ENCODE data around the gene APBB2.

The APBB2 gene

DNA sequence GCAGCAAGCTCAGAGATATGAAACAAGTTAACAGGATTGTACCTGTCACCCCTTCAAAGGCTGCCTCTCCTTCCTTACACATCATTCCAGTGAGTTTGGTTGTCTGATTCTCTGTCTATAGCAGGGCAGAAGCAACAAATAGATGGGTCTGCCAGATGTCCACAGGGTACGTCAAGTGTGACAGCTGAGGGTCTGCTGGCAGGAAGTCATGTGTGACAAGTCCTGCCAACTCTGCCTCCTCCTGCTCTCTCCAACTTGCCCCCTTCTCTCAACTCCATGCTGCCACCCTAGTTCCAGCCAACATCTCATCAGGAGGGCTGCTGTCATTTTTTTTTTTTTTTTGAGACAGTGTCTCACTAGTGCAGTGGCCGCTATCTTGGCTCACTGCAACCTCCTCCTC is 355.4 kb downstream of the APBB2 start:
- peaks cover 66% of the 10 kb centered on the region for H3K27me3 Mint-ChIP-seq
- no peak for DNase-seq

DNA sequence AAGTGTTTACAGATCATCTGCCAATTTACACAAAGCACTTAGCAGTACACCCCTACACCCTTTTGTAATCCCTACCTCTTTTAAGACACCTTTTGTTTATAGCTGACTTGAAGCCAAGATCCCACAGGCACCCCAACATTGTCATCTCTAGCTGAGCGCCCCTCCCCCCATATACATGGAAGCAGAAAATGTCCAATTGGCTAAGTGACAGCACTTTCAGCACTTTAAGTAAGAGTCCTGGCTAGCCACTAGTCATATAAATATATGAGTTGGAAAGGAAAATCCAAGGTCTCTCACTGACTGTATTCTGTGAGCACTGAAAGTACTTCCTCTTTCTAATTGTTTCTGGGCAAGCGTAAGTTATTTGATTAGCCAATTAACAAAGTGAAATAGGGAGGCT is 356.4 kb downstream of the APBB2 start:
- H3K4me1 Mint-ChIP-seq, result peaks cover 16% of the 10 kb centered on the region
- H3K27me3 Mint-ChIP-seq, result peaks cover 76% of the 10 kb centered on the region
- H3K27ac Mint-ChIP-seq, result no peak overlapping the region
- DNase-seq (no peak), ATAC-seq (no peak)
- H3K4me3 Mint-ChIP-seq, result no peak overlapping the region
- no peaks in the 10 kb centered on the region for H3K9me3 Mint-ChIP-seq

More for the DNA sequence above, 355.4 kb downstream of the APBB2 start:
- Mint-ChIP-seq H3K4me1 (peaks cover 16% of the 10 kb centered on the region), H3K27ac (no peak overlapping the region), H3K9me3 (no peaks in the 10 kb centered on the region), H3K4me3 (no peak overlapping the region)
- ATAC-seq, result no peak

- DNase-seq (peak; percentile 50 to 56), ATAC-seq (peak; percentile 95)
- peaks cover 83% of the 10 kb centered on the region for H3K27me3 Mint-ChIP-seq
- peak overlapping the region; percentile 78 to 86 for H3K4me3 Mint-ChIP-seq
- H3K27ac Mint-ChIP-seq, result no peak overlapping the region
- no peaks in the 10 kb centered on the region for H3K9me3 Mint-ChIP-seq
- peaks cover 16% of the 10 kb centered on the region for H3K4me1 Mint-ChIP-seq
Observed at GRCh38 chr4:40856840-40857362, 357.4 kb downstream of the APBB2 start.

DNA sequence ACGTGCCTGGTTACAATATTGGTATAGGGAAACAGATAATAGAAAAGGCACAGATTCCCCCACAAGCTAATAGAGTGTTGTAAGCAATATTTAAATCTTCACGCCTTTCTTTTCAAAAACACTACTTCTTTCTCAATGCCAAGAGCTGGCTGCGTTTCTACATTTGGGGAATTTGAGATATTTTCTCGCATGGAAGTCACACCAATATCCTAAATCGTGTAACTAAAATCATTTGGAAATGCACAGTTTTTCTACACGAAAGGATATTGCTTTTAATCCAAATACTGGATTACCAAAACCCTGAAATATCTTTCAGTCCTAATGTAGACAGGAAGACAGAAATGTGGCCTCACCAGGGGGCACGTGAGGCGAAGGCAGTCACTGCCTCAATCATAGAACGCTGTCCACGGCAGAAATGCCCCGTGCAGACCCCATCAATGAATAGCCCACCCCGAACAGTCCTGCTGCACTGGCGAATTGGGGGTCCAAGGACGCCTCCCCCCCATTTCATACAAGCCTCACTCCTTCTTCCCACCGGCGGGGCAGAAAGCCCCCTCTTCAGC is 358.0 kb downstream of the APBB2 start:
- H3K27me3 Mint-ChIP-seq, result peaks cover 83% of the 10 kb centered on the region
- DNase-seq (no peak), ATAC-seq (peak; percentile 10)
- peaks cover 16% of the 10 kb centered on the region for H3K4me1 Mint-ChIP-seq
- peak overlapping the region; percentile 78 to 86 for H3K4me3 Mint-ChIP-seq
- no peaks in the 10 kb centered on the region for H3K9me3 Mint-ChIP-seq
- no peak overlapping the region for H3K27ac Mint-ChIP-seq

- peaks cover 44% of the 10 kb centered on the region for H3K27me3 Mint-ChIP-seq
- no peak overlapping the region for H3K4me3 Mint-ChIP-seq
- H3K4me1 Mint-ChIP-seq, result no peaks in the 10 kb centered on the region
- H3K9me3 Mint-ChIP-seq, result no peaks in the 10 kb centered on the region
- DNase-seq, result no peak
- no peak overlapping the region for H3K27ac Mint-ChIP-seq
- ATAC-seq, result no peak
Observed at GRCh38 chr4:40850496-40850895, 363.8 kb downstream of the APBB2 start.

DNA sequence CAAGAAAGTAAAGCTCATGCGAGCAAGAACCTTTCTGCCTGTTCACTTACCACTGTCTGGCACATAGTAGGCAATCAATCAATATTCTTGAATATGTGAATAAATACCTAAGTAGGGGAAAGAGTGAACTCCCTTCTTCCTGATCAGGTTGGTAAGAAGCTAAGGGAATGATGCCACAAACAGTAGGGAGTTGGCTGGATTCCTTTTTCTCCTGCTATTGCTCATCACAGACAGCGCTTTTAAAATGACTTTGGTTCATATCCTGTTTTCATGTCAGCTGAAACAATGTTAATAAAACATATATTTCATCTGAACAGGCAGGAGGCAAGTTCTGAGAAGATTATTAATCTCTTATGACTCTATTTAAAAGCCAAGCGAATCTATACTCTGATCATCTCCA is 365.4 kb downstream of the APBB2 start:
- ATAC-seq, result no peak
- Mint-ChIP-seq H3K9me3 (no peaks in the 10 kb centered on the region), H3K4me1 (no peaks in the 10 kb centered on the region), H3K27me3 (peaks cover 29% of the 10 kb centered on the region), H3K27ac (no peak overlapping the region), H3K4me3 (no peak overlapping the region)
- DNase-seq, result no peak

- Mint-ChIP-seq H3K9me3 (no peaks in the 10 kb centered on the region), H3K4me1 (no peaks in the 10 kb centered on the region), H3K4me3 (no peak overlapping the region), H3K27ac (no peak overlapping the region), H3K27me3 (peaks cover 24% of the 10 kb centered on the region)
- no peak for ATAC-seq
- DNase-seq, result no peak
Observed at GRCh38 chr4:40848251-40848650, 366.1 kb downstream of the APBB2 start.

- no peak for DNase-seq
- Mint-ChIP-seq H3K27ac (no peak overlapping the region), H3K27me3 (peaks cover 27% of the 10 kb centered on the region), H3K4me1 (no peaks in the 10 kb centered on the region), H3K4me3 (no peak overlapping the region), H3K9me3 (no peaks in the 10 kb centered on the region)
- no peak for ATAC-seq
Observed at GRCh38 chr4:40846532-40846931, 367.8 kb downstream of the APBB2 start.

DNA sequence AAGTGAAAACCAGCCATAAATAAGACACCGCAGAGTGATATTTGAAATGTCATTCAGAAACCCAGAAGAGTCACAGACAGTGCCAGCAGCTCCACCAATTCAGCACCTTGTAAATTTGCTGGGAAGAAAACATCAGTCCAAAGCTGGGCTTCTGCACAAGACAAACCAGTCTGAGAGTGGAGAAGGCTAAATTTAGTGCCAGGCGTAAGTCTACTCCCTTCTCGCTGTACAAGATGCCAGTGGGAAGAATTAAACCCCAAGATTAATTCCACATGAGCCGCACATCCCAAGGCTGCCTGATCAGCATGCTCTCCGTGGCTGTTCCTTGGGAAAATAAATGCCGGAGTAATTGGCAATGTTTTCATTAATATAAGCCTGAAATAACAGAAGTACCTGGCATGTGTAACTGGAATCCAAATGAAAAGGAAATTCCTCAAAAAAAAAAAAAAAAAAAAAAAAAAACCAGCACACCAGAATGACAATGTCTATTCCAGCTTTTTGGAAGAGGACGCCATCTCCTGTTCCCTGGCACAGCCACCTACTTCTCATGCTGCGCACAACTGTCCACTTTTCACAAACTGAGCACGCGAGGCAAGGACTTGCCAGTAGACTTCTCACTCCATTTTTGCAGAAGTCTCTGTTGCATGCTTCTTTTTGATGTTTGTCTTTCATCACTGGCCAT is 369.0 kb downstream of the APBB2 start:
- Mint-ChIP-seq H3K4me3 (no peak overlapping the region), H3K9me3 (no peaks in the 10 kb centered on the region), H3K27me3 (peaks cover 27% of the 10 kb centered on the region), H3K27ac (no peak overlapping the region), H3K4me1 (peaks cover 8% of the 10 kb centered on the region)
- DNase-seq, result no peak
- ATAC-seq, result no peak

DNA sequence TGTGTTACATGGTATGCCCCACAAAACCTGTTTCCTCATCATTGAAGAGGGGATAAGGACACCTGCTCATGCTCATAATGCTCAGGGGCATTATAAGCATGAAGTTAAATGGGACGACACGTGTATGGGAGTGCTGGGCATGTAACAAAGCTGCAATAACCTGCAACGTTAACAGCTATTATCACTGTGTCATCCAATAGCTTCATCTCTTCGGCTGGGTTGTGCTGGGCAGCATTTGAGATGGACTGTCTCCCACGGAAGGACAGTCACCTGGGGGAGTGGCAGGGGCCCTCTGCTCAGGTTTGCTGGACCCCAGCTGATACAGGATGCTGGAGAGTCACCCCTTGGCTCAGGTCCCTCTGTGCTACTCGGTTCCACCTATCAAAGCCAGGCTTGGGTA is 370.1 kb downstream of the APBB2 start:
- Mint-ChIP-seq H3K9me3 (no peaks in the 10 kb centered on the region), H3K4me1 (peaks cover 8% of the 10 kb centered on the region), H3K4me3 (no peak overlapping the region), H3K27ac (no peak overlapping the region), H3K27me3 (peaks cover 27% of the 10 kb centered on the region)
- DNase-seq (no peak), ATAC-seq (no peak)

GRCh38 chr4:40843696-40844095 is 370.6 kb downstream of the APBB2 start:
- H3K9me3 Mint-ChIP-seq, result no peaks in the 10 kb centered on the region
- DNase-seq (peak; percentile 29 to 49), ATAC-seq (peak; percentile 87)
- H3K4me3 Mint-ChIP-seq, result no peak overlapping the region
- peaks cover 8% of the 10 kb centered on the region for H3K4me1 Mint-ChIP-seq
- peaks cover 22% of the 10 kb centered on the region for H3K27me3 Mint-ChIP-seq
- H3K27ac Mint-ChIP-seq, result no peak overlapping the region

DNA sequence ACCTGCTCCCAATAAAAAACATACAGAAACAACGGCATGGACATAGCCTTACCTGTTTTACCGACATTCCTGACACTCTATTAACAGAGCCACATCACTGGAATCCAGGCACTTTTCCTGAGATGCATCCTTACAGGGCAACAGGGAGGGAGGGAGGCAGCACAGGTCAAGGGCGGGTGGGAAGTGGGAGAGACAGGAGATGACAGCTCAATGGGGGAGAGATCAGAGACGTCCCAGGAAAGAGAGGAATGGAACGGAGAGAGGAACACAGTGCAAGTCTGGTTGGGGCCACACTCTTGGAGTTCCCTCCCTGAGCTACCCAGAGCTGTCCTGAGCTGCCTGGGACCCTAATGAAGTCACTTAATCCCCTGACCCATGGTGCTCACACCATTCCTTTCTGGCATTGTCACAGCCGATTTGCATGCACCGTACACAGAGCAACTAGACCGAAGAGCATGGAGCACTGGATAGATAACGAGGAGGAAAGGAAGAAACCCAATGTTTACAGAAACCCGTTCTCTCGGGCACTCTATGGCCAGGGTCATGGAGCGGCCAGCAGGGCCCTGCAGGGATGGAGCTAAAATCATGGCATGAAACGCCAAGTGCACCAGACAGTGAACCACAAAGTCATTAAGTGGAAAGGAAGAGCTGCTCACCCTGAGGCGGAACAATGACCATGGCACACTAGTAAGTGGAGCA is 371.5 kb downstream of the APBB2 start:
- H3K4me3 Mint-ChIP-seq, result no peak overlapping the region
- H3K4me1 Mint-ChIP-seq, result peaks cover 8% of the 10 kb centered on the region
- H3K9me3 Mint-ChIP-seq, result no peaks in the 10 kb centered on the region
- H3K27me3 Mint-ChIP-seq, result peaks cover 15% of the 10 kb centered on the region
- ATAC-seq (no peak), DNase-seq (no peak)
- H3K27ac Mint-ChIP-seq, result no peak overlapping the region

DNA sequence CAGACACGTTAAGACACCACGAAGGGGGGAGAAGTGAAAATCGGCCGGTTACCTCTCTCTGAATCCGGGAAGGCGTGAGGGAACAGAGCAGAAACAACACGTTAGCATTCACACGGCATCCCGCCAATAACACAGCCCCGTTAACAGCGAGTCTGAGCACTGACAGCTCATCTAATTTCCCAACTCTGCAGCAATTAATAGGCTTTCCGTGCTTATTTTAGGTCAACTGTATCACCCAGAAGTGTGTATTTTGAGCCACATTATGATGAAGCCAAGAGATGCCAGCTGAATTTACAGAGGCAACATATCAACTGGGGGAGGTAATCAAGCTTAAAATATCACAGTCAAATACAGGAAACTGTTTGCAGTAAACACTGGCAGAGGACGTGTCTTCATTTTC is 372.0 kb downstream of the APBB2 start:
- no peak overlapping the region for H3K27ac Mint-ChIP-seq
- DNase-seq, result no peak
- no peak overlapping the region for H3K4me3 Mint-ChIP-seq
- no peak for ATAC-seq
- H3K4me1 Mint-ChIP-seq, result peaks cover 8% of the 10 kb centered on the region
- peaks cover 15% of the 10 kb centered on the region for H3K27me3 Mint-ChIP-seq
- no peaks in the 10 kb centered on the region for H3K9me3 Mint-ChIP-seq

GRCh38 chr4:40840985-40841571 is 373.3 kb downstream of the APBB2 start:
- no peaks in the 10 kb centered on the region for H3K9me3 Mint-ChIP-seq
- ATAC-seq, result peak; percentile 89
- DNase-seq, result peak; percentile 68 to 81
- peak overlapping the region in 1 of 2 donors; percentile 3 for H3K27ac Mint-ChIP-seq
- peaks cover 8% of the 10 kb centered on the region for H3K4me1 Mint-ChIP-seq
- peaks cover 15% of the 10 kb centered on the region for H3K27me3 Mint-ChIP-seq
- H3K4me3 Mint-ChIP-seq, result no peak overlapping the region

- Mint-ChIP-seq H3K9me3 (no peaks in the 10 kb centered on the region), H3K4me1 (peaks cover 8% of the 10 kb centered on the region), H3K27ac (no peak overlapping the region), H3K27me3 (peaks cover 15% of the 10 kb centered on the region), H3K4me3 (no peak overlapping the region)
- no peak for DNase-seq
- no peak for ATAC-seq
Observed at GRCh38 chr4:40840255-40840984, 373.9 kb downstream of the APBB2 start.

Measured in stimulated activated naive CD8-positive, alpha-beta T cell treated with anti-CD3 and anti-CD28 coated beads, Interleukin-15, amount 100 ng/mL, for 72 hours (primary cell).